Neuron (in vitro differentiated cells): ENCODE data around the gene TMEM163.
A peak's percentile ranks its signal among the peaks of the same experiment; 100 is the strongest.
"Not testable (repeated sequence)": the region's sequence is repeated elsewhere in the genome, so short reads cannot be mapped to it uniquely, and the experiment has no call there.

Experiments
- H2AFZ ChIP-seq: one replicate; pipeline ENCODE4 v1.6.1; 2013; ENCODE audit warnings: low read depth, mild to moderate bottlenecking, inconsistent platforms, low read length, moderate library complexity
- H3K27me3 ChIP-seq: one replicate; pipeline ENCODE4 v1.6.1; 2013; ENCODE audit warnings: low read length; ENCODE audit not compliant: insufficient read depth
- H3K36me3 ChIP-seq: one replicate; pipeline ENCODE4 v1.6.1; 2013; ENCODE audit warnings: low read length; ENCODE audit not compliant: insufficient read depth
- H3K4me1 ChIP-seq: one replicate; pipeline ENCODE4 v1.6.1; 2013; ENCODE audit warnings: low read length; ENCODE audit not compliant: insufficient read depth
- H3K4me3 ChIP-seq: 2 replicates; pipeline ENCODE4 v1.5.1; 2013; ENCODE audit warnings: mild to moderate bottlenecking, low read length, moderate library complexity
- H3K9me3 ChIP-seq: one replicate; pipeline ENCODE4 v1.6.1; 2013; ENCODE audit warnings: low read length

The TMEM163 gene

GRCh38 chr2:134522496-134523455 lies 196.0 kb downstream of the TMEM163 start:
- Histone ChIP-seq H3K4me3 (no peak overlapping the region), H3K27me3 (no peaks in the 10 kb centered on the region), H2AFZ (no peak overlapping the region), H3K4me1 (peaks cover 13% of the 10 kb centered on the region), H3K36me3 (no peaks in the 10 kb centered on the region), H3K9me3 (no peaks in the 10 kb centered on the region)

- Histone ChIP-seq H3K4me3 (no peak overlapping the region), H3K9me3 (no peaks in the 10 kb centered on the region), H3K4me1 (peaks cover 9% of the 10 kb centered on the region), H2AFZ (no peak overlapping the region), H3K27me3 (no peaks in the 10 kb centered on the region), H3K36me3 (no peaks in the 10 kb centered on the region)
Measured at GRCh38 chr2:134518101-134518500, 200.7 kb downstream of the TMEM163 start.

DNA sequence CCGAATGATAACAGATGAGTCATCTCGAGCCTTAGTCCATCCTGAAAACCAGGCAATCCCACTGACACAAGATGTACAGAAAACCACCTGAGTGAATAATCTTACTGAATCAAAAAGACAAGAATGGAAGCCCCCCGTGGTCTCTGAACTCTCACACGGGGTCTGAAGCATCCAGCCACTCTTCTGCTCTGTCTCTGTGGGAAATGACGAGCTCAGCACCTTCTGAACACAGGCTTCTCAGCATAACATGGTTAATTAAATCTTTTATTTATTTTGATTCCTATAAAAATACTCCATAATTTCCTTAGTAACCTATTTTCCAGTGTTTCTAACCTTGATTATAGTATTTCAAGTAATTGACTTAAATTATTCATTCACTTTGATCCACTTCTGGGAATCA lies 203.7 kb downstream of the TMEM163 start:
- Histone ChIP-seq H3K9me3 (no peaks in the 10 kb centered on the region), H3K27me3 (peaks cover 7% of the 10 kb centered on the region), H3K4me3 (no peak overlapping the region)

GRCh38 chr2:134513465-134513804 lies 205.4 kb downstream of the TMEM163 start:
- peaks cover 7% of the 10 kb centered on the region for H3K27me3 ChIP-seq
- H3K4me3 ChIP-seq, result no peak overlapping the region
- no peaks in the 10 kb centered on the region for H3K36me3 ChIP-seq
- peaks cover 2% of the 10 kb centered on the region for H3K4me1 ChIP-seq
- H3K9me3 ChIP-seq, result no peaks in the 10 kb centered on the region
- no peak overlapping the region for H2AFZ ChIP-seq

More for the DNA sequence above, 203.7 kb downstream of the TMEM163 start:
- Histone ChIP-seq H3K4me1 (no peaks in the 10 kb centered on the region), H2AFZ (no peak overlapping the region), H3K36me3 (no peaks in the 10 kb centered on the region)

DNA sequence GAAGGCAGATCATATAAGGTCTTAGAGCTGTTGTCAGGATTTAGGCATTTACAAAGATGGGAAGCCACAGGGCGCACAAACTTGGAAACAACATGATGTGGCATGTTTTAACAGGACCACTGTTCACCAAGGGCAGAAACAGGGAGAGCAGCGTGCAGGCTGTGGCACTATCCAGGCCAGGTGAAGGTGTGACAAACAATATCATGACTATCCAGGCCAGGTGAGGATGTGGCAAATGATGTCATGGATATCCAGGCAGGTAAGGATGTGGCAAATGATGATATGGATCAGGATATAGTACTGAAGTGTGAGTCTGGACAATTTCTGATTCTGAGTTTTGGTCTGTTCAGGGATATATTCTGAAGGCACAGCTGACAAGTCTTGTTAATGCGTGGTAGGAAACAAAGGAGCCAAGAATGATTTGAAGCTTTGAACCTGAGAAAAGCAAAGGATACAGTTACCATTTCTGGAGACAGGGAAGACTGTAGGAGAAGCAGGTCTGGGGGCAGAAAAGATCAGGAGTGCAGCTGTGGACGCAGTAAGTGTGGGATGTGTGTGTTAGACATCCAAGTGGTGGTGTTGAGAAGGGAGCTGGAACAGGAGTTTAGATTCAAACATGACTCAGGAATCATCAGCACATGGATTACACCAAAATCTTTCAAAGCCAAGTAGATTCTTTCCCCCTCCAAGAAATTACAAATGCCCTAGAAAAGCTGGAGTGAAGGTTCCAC lies 205.9 kb downstream of the TMEM163 start:
- Histone ChIP-seq H3K4me1 (peaks cover 6% of the 10 kb centered on the region), H3K9me3 (no peaks in the 10 kb centered on the region), H3K27me3 (peaks cover 7% of the 10 kb centered on the region), H3K36me3 (no peaks in the 10 kb centered on the region), H2AFZ (no peak overlapping the region), H3K4me3 (no peak overlapping the region)

DNA sequence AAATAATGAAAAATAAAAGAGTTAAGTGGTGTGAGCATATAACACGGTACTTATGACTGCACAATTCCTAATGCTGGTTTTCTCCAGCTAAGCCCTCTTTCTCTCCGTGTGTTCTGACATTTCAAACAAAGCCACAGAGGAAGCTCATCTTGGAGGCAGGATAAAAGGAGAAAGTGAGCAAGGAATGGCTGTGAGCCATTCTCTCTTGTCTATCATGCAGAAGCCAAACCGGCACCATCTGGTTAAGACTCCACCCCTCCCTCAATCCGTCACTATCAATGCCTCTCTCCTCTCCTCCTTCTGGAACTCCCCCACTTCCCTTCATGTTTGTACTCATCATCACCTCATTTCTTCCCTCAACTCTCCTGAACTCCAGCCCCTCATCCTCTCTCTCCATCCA lies 210.4 kb downstream of the TMEM163 start:
- no peak overlapping the region for H3K4me3 ChIP-seq
- H3K9me3 ChIP-seq, result no peaks in the 10 kb centered on the region
- H3K36me3 ChIP-seq, result no peaks in the 10 kb centered on the region
- H3K27me3 ChIP-seq, result peaks cover 7% of the 10 kb centered on the region
- H2AFZ ChIP-seq, result peak overlapping the region; percentile 64
- H3K4me1 ChIP-seq, result peaks cover 6% of the 10 kb centered on the region

DNA sequence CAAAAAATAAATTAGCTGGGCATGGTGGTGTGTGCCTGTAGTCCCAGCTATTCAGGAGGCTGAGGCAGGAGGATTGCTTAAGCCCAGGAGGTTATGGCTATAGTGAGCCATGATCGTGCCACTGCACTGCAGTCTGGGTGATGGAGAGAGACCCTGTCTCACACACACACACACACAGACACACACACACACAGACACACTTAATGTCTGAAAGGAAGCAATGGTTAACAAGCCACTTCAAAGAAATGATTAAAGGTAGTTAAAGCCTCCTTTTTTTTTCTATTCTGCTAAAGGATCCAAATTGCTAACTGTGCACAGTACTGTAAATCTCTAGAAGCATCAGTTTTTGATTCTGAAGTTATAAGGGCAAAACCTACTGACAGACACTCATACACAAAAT lies 211.1 kb downstream of the TMEM163 start:
- Histone ChIP-seq H3K9me3 (no peaks in the 10 kb centered on the region), H3K27me3 (peaks cover 7% of the 10 kb centered on the region), H3K36me3 (no peaks in the 10 kb centered on the region), H3K4me1 (peaks cover 10% of the 10 kb centered on the region), H3K4me3 (no peak overlapping the region), H2AFZ (no peak overlapping the region)

DNA sequence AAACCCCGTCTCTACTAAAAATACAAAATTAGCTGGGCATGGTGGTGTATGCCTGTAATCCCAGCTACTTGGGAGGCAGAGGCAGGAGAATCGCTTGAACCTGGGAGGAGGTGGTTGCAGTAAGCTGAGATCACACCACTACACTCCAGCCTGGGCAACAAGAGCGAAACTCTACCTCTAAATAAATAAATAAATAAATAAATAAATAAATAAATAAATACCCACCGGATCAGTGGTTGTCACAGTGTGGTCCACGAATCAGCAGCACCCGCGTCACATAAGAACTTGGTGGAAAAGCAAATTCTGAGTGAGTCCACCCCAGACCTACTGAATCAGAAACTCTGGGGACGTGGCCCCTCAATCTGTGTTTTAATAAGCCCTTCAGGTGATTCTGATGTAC lies 211.6 kb downstream of the TMEM163 start:
- peaks cover 10% of the 10 kb centered on the region for H3K4me1 ChIP-seq
- H2AFZ ChIP-seq, H3K27me3 ChIP-seq, H3K9me3 ChIP-seq, H3K36me3 ChIP-seq, H3K4me3 ChIP-seq: not testable (repeated sequence)

DNA sequence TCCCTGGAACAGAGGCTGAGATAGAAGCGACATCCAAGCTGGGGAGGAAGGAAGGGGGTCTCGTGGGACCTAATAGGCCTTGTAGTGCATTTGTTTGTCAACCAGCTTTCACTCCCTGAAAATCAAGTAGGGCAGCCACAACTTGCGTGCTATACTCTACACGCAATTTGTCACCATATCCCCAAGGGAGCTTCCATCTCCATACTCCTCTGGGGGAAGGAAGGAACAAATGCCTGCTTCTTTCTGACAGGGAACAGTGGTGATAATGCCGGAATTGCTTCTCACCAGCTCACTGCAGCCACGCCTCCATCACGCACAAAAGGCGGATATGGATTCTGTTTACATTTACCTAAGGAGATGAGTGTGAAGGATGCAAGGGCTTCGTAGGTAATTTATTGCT lies 213.4 kb downstream of the TMEM163 start:
- Histone ChIP-seq H3K9me3 (no peaks in the 10 kb centered on the region), H3K36me3 (no peaks in the 10 kb centered on the region), H3K27me3 (peaks cover 5% of the 10 kb centered on the region), H3K4me3 (no peak overlapping the region), H2AFZ (no peak overlapping the region), H3K4me1 (peaks cover 14% of the 10 kb centered on the region)

GRCh38 chr2:134504586-134505336 lies 214.0 kb downstream of the TMEM163 start:
- Histone ChIP-seq H3K9me3 (no peaks in the 10 kb centered on the region), H3K36me3 (no peaks in the 10 kb centered on the region), H3K4me3 (no peak overlapping the region), H3K27me3 (peaks cover 2% of the 10 kb centered on the region), H2AFZ (no peak overlapping the region), H3K4me1 (peaks cover 14% of the 10 kb centered on the region)

- Histone ChIP-seq H3K36me3 (no peaks in the 10 kb centered on the region), H3K9me3 (no peaks in the 10 kb centered on the region), H2AFZ (no peak overlapping the region), H3K27me3 (peaks cover 2% of the 10 kb centered on the region), H3K4me3 (no peak overlapping the region), H3K4me1 (peaks cover 8% of the 10 kb centered on the region)
Measured at GRCh38 chr2:134502104-134502503, 216.7 kb downstream of the TMEM163 start.

GRCh38 chr2:134501476-134502091 lies 217.2 kb downstream of the TMEM163 start:
- no peak overlapping the region for H3K4me3 ChIP-seq
- H3K9me3 ChIP-seq, result no peaks in the 10 kb centered on the region
- no peak overlapping the region for H2AFZ ChIP-seq
- H3K36me3 ChIP-seq, result no peaks in the 10 kb centered on the region
- peaks cover 8% of the 10 kb centered on the region for H3K4me1 ChIP-seq
- peaks cover 2% of the 10 kb centered on the region for H3K27me3 ChIP-seq
